Small intestine (tissue), 7 donors: ENCODE results near the gene OR13C4. TPM values are rescaled to one million over a fixed set of nuclear protein-coding genes. Genes with fewer than 3 reads are reported as not detected.
"Not testable (repeated sequence)": the region's sequence is repeated elsewhere in the genome, so short reads cannot be mapped to it uniquely, and the experiment has no call there.

Source experiments
- DNase-seq, 2 donors: peaks; one replicate each; pipeline versions ENCODE4 v3.0.0 to v3.0.0-alpha.2; 2013
- FAIRE-seq: peaks from 2 replicates; lab custom pipeline; 2012; peaks lifted over from hg19 to GRCh38; lab: Jason Lieb, UNC
- H3K27ac ChIP-seq, 3 donors: one replicate each; pipeline ENCODE4 v1.5.1; 2013; ENCODE audit warnings: low read length in 2 of 3, mild to moderate bottlenecking in 2 of 3, control low read depth in 1 of 3, inconsistent platforms in 1 of 3, low read depth in 1 of 3, moderate library complexity in 1 of 3
- H3K27me3 ChIP-seq, 3 donors: one replicate each; pipeline ENCODE4 v1.6.1; 2013; ENCODE audit warnings: low read length in 3 of 3, inconsistent platforms in 1 of 3; ENCODE audit not compliant: control insufficient read depth in 3 of 3, insufficient read depth in 3 of 3
- H3K36me3 ChIP-seq, 3 donors: one replicate each; pipeline ENCODE4 v1.6.1; 2013; ENCODE audit warnings: low read length in 3 of 3, inconsistent platforms in 1 of 3, low read depth in 1 of 3, mild to moderate bottlenecking in 1 of 3, moderate library complexity in 1 of 3; ENCODE audit not compliant: control insufficient read depth in 3 of 3, insufficient read depth in 2 of 3
- H3K4me1 ChIP-seq, 3 donors: one replicate each; pipeline ENCODE4 v1.6.1; 2013; ENCODE audit warnings: low read length in 2 of 3, inconsistent platforms in 1 of 3, low read depth in 1 of 3, mild to moderate bottlenecking in 1 of 3, moderate library complexity in 1 of 3; ENCODE audit not compliant: control insufficient read depth in 3 of 3, insufficient read depth in 2 of 3
- H3K4me3 ChIP-seq, 3 donors: one replicate each; pipeline ENCODE4 v1.5.1; 2013; ENCODE audit warnings: low read length in 3 of 3, control low read depth in 1 of 3, inconsistent platforms in 1 of 3, low read depth in 1 of 3, mild to moderate bottlenecking in 1 of 3, moderate library complexity in 1 of 3
- H3K9me3 ChIP-seq, 2 donors: one replicate each; pipeline ENCODE4 v1.6.1; 2013; ENCODE audit warnings: low read depth in 1 of 2, low read length in 1 of 2; ENCODE audit not compliant: control insufficient read depth in 2 of 2, insufficient read depth in 1 of 2
- WGBS, 3 donors: extraction: QIAGEN DNeasy Blood & Tissue Kit; methylation state at CpG; one replicate each; pipeline ENCODE4 v1.1.7; 2013; 5-methylcytosine and 5-hydroxymethylcytosine counted together
- polyA plus RNA-seq, 4 donors: library from polyadenylated mRNA; stranded (reverse) in 3 of 4; unstranded in 1 of 4; fragments of 200-250 nt in 3 of 4; fragments of 120-200 nt in 1 of 4; gene quantifications; one replicate each; pipeline versions ENCODE4 v1.2.1 to v1.2.3, GENCODE V29; 2013
- donor health status: healthy with polysubstance abuse.
- donor health status: control.
- donor health status: control.
- donor health status: Bipolar disorder and iron deficiency.
- donor health status: healthy.

Gene OR13C4
- polyA plus RNA-seq, 4 donors: not detected

DNA sequence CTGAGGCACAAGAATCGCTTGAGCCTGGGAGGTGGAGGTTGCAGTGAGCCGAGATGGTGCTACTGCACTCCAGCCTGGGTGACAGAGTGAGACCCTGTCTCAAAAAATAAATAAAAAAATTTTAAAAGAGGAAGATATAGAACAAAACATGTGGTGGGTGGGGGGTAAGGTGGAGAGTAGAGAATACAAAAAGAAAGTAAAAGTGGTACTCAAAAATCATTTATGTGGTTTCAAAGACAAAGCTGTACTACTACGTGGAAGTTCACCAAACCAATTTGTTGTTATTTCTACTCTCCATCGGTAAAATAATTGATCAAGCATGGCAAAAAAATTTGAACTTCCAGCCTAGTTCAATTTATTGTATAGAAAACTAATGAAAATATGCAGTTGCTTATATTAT lies 17.6 kb upstream of the OR13C4 start:
- H3K9me3 ChIP-seq: no peaks in the 10 kb centered on the region
- H3K4me3 ChIP-seq: no peak overlapping the region
- 81 to 85% (median 85%) methylated on average over 4 of the region's 4 CpGs for WGBS, 3 donors
- FAIRE-seq (no peak), DNase-seq (no peak)
- H3K27ac ChIP-seq: no peak overlapping the region
- no peaks in the 10 kb centered on the region for H3K4me1 ChIP-seq
- no peaks in the 10 kb centered on the region for H3K27me3 ChIP-seq
- no peaks in the 10 kb centered on the region for H3K36me3 ChIP-seq

- FAIRE-seq: no peak
- Histone ChIP-seq H3K4me3 (no peak overlapping the region), H3K36me3 (no peaks in the 10 kb centered on the region), H3K27ac (no peak overlapping the region), H3K9me3 (no peaks in the 10 kb centered on the region), H3K27me3 (no peaks in the 10 kb centered on the region), H3K4me1 (no peaks in the 10 kb centered on the region)
- no peak for DNase-seq
- WGBS, 3 donors: 27 to 43% (median 29%) methylated on average over 1 of the region's 1 CpG
Measured at GRCh38 chr9:104539275-104539674, 12.3 kb upstream of the OR13C4 start.

- FAIRE-seq (no peak), DNase-seq (no peak)
- WGBS, 3 donors: 92 to 93% (median 92%) methylated on average over 5 of the region's 5 CpGs
- Histone ChIP-seq H3K27ac (no peak within 1 kb of the TSS), H3K4me1 (no peaks in the 10 kb centered on the region), H3K4me3 (no peak within 1 kb of the TSS), H3K9me3 (no peaks in the 10 kb centered on the region), H3K27me3 (no peaks in the 10 kb centered on the region), H3K36me3 (no peaks in the 10 kb centered on the region)
Measured at GRCh38 chr9:104536756-104537155, 9.7 kb upstream of the OR13C4 start, which contains the start of gene OR13C3. Gene OR13C3 (minus strand): TSS chr9:104536856. CDS start chr9:104536723, 133 bp downstream.

GRCh38 chr9:104520241-104520640 lies 6.8 kb downstream of the OR13C4 start:
- H3K4me3 ChIP-seq, FAIRE-seq, H3K27me3 ChIP-seq, H3K27ac ChIP-seq, H3K36me3 ChIP-seq, H3K9me3 ChIP-seq, H3K4me1 ChIP-seq, DNase-seq: not testable (repeated sequence)
- WGBS, 3 donors: 72 to 79% (median 74%) methylated on average over 10 of the region's 10 CpGs

GRCh38 chr9:104514901-104515300 lies 12.1 kb downstream of the OR13C4 start:
- FAIRE-seq: no peak

DNA sequence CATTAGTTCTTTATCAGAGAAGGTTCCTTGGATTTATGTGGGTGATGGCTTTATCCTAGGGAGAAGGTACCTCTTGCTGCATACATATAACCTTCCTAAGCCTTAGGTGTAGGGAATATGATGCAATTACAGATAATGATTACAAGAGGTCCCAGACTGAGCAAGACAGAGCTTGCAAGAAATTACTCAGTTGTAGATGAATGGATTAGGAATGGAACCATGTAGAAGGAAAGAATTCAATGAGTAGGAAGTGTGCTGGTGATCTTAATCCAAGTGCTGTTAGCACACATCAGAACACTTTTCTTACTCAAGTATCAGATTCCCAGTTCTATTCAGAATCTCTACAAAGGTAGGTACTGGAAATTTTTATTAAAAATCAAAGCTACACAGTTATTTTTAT lies 20.4 kb downstream of the OR13C4 start:
- no peak for FAIRE-seq
- H3K4me1 ChIP-seq: no peaks in the 10 kb centered on the region
- no peak overlapping the region for H3K4me3 ChIP-seq
- H3K9me3 ChIP-seq: no peaks in the 10 kb centered on the region
- no peak for DNase-seq
- H3K27me3 ChIP-seq: no peaks in the 10 kb centered on the region
- no peaks in the 10 kb centered on the region for H3K36me3 ChIP-seq
- H3K27ac ChIP-seq: no peak overlapping the region

More at GRCh38 chr9:104514901-104515300, 12.1 kb downstream of the OR13C4 start:
- no peaks in the 10 kb centered on the region for H3K9me3 ChIP-seq
- no peaks in the 10 kb centered on the region for H3K4me1 ChIP-seq
- no peak overlapping the region for H3K4me3 ChIP-seq
- H3K27me3 ChIP-seq: no peaks in the 10 kb centered on the region
- no peaks in the 10 kb centered on the region for H3K36me3 ChIP-seq
- H3K27ac ChIP-seq: no peak overlapping the region
- DNase-seq: no peak
- WGBS, 3 donors: 68 to 74% (median 74%) methylated on average over 5 of the region's 5 CpGs

DNA sequence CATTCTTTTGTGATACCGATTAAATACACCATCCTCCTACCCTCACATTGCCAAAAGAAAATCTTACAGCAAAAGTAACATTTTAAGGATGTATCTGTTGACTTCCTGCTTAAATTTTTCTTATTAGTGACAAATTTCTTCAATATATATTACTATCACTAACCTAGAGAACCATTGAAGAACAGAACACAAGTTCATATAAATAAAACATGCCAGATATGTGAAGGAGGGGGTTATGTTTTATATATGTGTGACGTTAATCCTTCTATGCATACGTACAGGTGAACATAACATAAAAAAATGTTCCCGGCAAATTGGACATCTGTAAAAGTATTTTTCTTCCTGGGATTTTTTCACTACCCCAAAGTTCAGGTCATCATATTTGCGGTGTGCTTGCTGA lies 23.0 kb downstream of the OR13C4 start, which contains the start of gene OR13F1:
TSS of gene OR13F1 (plus strand) at position 301 of the 400 bp plus-strand sequence. CDS start at position 301, 0 bp downstream.
- Histone ChIP-seq H3K27ac (no peak within 1 kb of the TSS), H3K27me3 (no peaks in the 10 kb centered on the region), H3K36me3 (no peaks in the 10 kb centered on the region), H3K4me3 (no peak within 1 kb of the TSS), H3K4me1 (no peaks in the 10 kb centered on the region), H3K9me3 (no peaks in the 10 kb centered on the region)
- WGBS, 3 donors: 84 to 91% (median 89%) methylated on average over 5 of the region's 5 CpGs
- no peak for DNase-seq
- no peak for FAIRE-seq

- Histone ChIP-seq H3K4me3 (no peak overlapping the region), H3K27me3 (no peaks in the 10 kb centered on the region), H3K36me3 (no peaks in the 10 kb centered on the region), H3K9me3 (no peaks in the 10 kb centered on the region), H3K27ac (no peak overlapping the region), H3K4me1 (no peaks in the 10 kb centered on the region)
- DNase-seq (no peak), FAIRE-seq (no peak)
Measured at GRCh38 chr9:104503440-104503839, 23.6 kb downstream of the OR13C4 start.

GRCh38 chr9:104494808-104495207 lies 32.2 kb downstream of the OR13C4 start:
- no peaks in the 10 kb centered on the region for H3K27me3 ChIP-seq
- H3K4me3 ChIP-seq: no peak overlapping the region
- H3K36me3 ChIP-seq: no peaks in the 10 kb centered on the region
- H3K27ac ChIP-seq: no peak overlapping the region
- H3K4me1 ChIP-seq: no peaks in the 10 kb centered on the region
- no peak for DNase-seq
- no peaks in the 10 kb centered on the region for H3K9me3 ChIP-seq
- no peak for FAIRE-seq
- WGBS, 3 donors: 40 to 43% (median 41%) methylated on average over 3 of the region's 3 CpGs
